ENCODE results near the gene DUSP10. TPM values are rescaled to one million over a fixed set of nuclear protein-coding genes. Genes with fewer than 3 reads are reported as not detected.

Gene DUSP10
- total RNA-seq, 2 donors from 2014 or later = 5.4 to 12.2 TPM

- intact Hi-C loops (cut with DNase I) = no loop called here
- peak in 1 of 4 donors; percentile 17 for DNase-seq
- no peaks in the 10 kb centered on the region for H3K9me3 ChIP-seq
Observed at GRCh38 chr1:221740369-221740992, 1.4 kb downstream of the DUSP10 start.

GRCh38 chr1:221739677-221740025, 2.2 kb downstream of the DUSP10 start:
- DNase-seq = no peak
- no peak for TF ChIP-seq POLR2A (IDR thresholded peaks at IDR 0.05)
- TF ChIP-seq, protein P1, sequence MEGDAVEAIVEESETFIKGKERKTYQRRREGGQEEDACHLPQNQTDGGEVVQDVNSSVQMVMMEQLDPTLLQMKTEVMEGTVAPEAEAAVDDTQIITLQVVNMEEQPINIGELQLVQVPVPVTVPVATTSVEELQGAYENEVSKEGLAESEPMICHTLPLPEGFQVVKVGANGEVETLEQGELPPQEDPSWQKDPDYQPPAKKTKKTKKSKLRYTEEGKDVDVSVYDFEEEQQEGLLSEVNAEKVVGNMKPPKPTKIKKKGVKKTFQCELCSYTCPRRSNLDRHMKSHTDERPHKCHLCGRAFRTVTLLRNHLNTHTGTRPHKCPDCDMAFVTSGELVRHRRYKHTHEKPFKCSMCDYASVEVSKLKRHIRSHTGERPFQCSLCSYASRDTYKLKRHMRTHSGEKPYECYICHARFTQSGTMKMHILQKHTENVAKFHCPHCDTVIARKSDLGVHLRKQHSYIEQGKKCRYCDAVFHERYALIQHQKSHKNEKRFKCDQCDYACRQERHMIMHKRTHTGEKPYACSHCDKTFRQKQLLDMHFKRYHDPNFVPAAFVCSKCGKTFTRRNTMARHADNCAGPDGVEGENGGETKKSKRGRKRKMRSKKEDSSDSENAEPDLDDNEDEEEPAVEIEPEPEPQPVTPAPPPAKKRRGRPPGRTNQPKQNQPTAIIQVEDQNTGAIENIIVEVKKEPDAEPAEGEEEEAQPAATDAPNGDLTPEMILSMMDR (IDR thresholded peaks at IDR 0.05) = no peak
- H3K9me3 ChIP-seq = no peaks in the 10 kb centered on the region
- H3K36me3 ChIP-seq (replicated peaks in 1 of 2; ENCODE audit: insufficient read depth in 1 of 2, low read depth in 2 of 2) = no peaks in the 10 kb centered on the region
- ATAC-seq = no peak
- 90 to 93% methylated on average over 6 of the region's 6 CpGs for WGBS, 2 donors
- no peak overlapping the region for H3K4me3 ChIP-seq
- no peaks in the 10 kb centered on the region for H3K27me3 ChIP-seq
- no peak overlapping the region for H3K27ac ChIP-seq
- peaks cover 65% of the 10 kb centered on the region for H3K4me1 ChIP-seq
- intact Hi-C loops (cut with DNase I) = no loop called here

More at GRCh38 chr1:221740369-221740992, 1.4 kb downstream of the DUSP10 start:
- Histone ChIP-seq H3K4me3 (peak overlapping the region; percentile 8 to 54), H3K27me3 (no peaks in the 10 kb centered on the region), H3K4me1 (peaks cover 59% of the 10 kb centered on the region), H3K27ac (peak overlapping the region in 2 of 4 donors; percentile 91 to 100), H3K36me3 (replicated peaks in 1 of 2; ENCODE audit: insufficient read depth in 1 of 2, low read depth in 2 of 2) (no peaks in the 10 kb centered on the region)
- WGBS, 2 donors = 12 to 15% methylated on average over 11 of the region's 11 CpGs
- no peak for ATAC-seq
- TF ChIP-seq POLR2A (IDR thresholded peaks at IDR 0.05) = no peak
- TF ChIP-seq, protein P1 (IDR thresholded peaks at IDR 0.05) = no peak

GRCh38 chr1:221739018-221739676, 2.7 kb downstream of the DUSP10 start:
- Histone ChIP-seq H3K9me3 (no peaks in the 10 kb centered on the region), H3K27me3 (no peaks in the 10 kb centered on the region), H3K4me3 (no peak overlapping the region), H3K4me1 (peaks cover 68% of the 10 kb centered on the region), H3K27ac (no peak overlapping the region), H3K36me3 (replicated peaks in 1 of 2; ENCODE audit: insufficient read depth in 1 of 2, low read depth in 2 of 2) (no peaks in the 10 kb centered on the region)
- ATAC-seq (no peak), DNase-seq (no peak)
- intact Hi-C loops (cut with DNase I) = no loop called here
- TF ChIP-seq POLR2A (IDR thresholded peaks at IDR 0.05) = no peak
- TF ChIP-seq, protein P1 (IDR thresholded peaks at IDR 0.05) = no peak
- WGBS, 2 donors = 92 to 98% methylated on average over 11 to 14 of the region's 14 CpGs

GRCh38 chr1:221736714-221737113, 5.2 kb downstream of the DUSP10 start:
- intact Hi-C loops (cut with DNase I) = no loop called here
- Histone ChIP-seq H3K36me3 (replicated peaks in 1 of 2; ENCODE audit: insufficient read depth in 1 of 2, low read depth in 2 of 2) (no peaks in the 10 kb centered on the region), H3K27ac (no peak overlapping the region), H3K4me3 (no peak overlapping the region), H3K27me3 (no peaks in the 10 kb centered on the region), H3K4me1 (peaks cover 76% of the 10 kb centered on the region), H3K9me3 (no peaks in the 10 kb centered on the region)
- ATAC-seq (no peak), DNase-seq (no peak)
- WGBS, 2 donors = 97 to 98% methylated on average over 8 of the region's 8 CpGs
- no peak for TF ChIP-seq POLR2A (IDR thresholded peaks at IDR 0.05)
- TF ChIP-seq, protein P1 (IDR thresholded peaks at IDR 0.05) = no peak

DNA sequence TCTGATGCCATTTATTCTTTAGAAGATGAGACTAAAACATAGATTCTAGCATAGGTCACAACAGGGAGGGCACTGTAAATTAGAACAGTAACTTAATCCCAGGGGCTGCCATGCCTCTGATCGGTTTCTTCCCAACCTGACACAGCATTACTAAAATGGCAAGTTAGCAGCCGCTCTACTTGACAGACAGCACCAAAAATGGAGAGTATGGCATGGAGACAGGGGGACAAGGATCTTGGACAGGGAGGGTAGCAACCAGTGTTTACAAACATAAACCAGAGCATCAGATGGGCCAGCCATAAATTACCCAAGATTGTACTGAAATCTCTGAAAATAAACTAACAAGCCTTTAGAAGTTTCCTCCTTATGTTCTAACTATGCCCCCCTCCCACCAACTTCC, 5.9 kb downstream of the DUSP10 start:
- Histone ChIP-seq H3K9me3 (no peaks in the 10 kb centered on the region), H3K36me3 (replicated peaks in 1 of 2; ENCODE audit: insufficient read depth in 1 of 2, low read depth in 2 of 2) (no peaks in the 10 kb centered on the region), H3K27ac (no peak overlapping the region), H3K4me3 (no peak overlapping the region), H3K4me1 (peaks cover 76% of the 10 kb centered on the region), H3K27me3 (no peaks in the 10 kb centered on the region)
- DNase-seq = no peak
- TF ChIP-seq, protein P1 (IDR thresholded peaks at IDR 0.05) = no peak
- no peak for ATAC-seq
- WGBS, 2 donors = 96% methylated on average over 2 of the region's 2 CpGs
- intact Hi-C loops (cut with DNase I) = no loop called here

Measured in body of pancreas (tissue), 4 donors.